GM19397 (cell line): ENCODE results near the gene ARRB1.

Source experiments
- ATAC-seq: cut with Tn5 transposase; IDR thresholded peaks from one replicate; pipeline ENCODE4 v1.9.1; 2021; ENCODE audit warnings: mild to moderate bottlenecking, moderate library complexity; ENCODE audit not compliant: unreplicated experiment

ARRB1 gene

DNA sequence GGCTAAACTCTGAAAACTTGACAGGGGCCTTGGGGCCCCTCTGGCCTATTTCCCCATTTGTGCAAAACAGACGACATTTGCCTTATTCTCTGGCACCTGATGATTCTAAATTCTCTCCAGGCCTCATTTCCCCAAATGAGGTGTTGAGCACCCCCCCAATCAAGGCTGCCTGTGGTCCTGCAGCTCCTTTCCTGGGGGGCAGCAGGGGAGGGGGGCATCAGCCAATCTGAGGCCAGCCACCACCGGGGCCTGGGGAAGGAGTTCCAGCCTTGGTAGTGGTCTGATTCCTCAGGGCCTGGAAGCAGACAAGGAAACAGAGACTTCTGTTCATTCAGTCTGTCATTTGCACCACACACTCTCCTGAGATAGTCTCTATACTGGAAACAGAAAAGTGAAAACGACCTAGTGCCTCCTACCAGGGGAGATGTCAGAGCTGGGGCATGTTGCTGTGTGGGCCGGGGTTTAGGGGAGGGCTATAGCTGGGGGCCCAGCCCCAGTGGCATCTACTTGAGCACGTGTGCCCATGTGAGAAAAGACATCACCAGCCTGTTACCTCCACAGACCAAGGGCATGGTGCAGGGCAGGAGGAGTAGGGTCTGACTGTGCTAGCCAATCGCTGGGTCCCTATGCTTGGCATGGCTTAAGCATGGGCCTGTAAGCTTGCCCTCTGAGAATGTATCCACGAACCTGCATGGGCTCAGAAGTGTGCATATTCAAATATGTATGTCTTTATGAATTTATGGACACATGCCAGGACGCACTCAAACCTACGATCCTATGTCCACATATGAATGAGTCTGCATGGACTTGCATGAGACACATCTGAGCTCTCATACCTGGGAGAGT lies 112.6 kb downstream of the ARRB1 start:
- ATAC-seq = no peak

DNA sequence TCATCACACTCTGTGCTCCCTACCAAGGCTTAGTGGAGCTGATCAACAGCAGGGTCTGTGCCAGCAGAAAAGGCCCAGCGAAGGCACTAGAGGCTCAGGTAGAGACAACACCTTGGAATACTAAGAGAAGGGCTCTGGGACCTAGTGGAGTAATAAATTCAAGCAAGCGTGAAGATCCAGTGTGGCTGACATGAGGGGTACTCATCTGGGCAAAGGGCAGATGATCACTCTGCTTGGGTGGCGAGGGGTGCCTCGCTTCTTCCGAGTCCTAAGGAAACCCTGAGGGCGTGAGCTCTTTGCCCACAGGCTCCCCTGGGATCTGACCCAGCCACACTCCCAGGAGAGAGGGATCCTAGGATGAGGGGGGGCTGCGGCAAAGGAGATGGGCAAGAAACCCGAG lies 114.4 kb downstream of the ARRB1 start:
- ATAC-seq = no peak

DNA sequence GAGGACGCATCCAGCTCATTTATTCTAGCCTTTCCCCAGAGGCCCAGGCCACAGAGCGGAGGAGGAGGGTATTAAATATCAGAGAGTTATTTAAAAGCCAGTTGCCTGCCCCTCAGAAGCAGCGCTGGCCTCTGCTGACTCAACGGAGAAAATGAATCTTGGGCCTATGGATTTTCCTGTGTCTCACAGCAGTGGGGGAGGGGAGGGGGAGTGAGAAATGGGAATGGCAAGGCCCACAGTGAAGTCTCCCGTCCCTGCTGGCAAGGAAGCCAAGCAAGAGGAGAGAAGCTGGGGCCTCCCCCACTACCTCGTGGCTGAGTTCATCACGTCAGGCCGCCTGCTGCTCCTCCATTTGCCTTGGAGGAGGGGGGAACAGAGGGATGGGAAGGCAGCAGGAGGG lies 115.4 kb downstream of the ARRB1 start:
- ATAC-seq = no peak

DNA sequence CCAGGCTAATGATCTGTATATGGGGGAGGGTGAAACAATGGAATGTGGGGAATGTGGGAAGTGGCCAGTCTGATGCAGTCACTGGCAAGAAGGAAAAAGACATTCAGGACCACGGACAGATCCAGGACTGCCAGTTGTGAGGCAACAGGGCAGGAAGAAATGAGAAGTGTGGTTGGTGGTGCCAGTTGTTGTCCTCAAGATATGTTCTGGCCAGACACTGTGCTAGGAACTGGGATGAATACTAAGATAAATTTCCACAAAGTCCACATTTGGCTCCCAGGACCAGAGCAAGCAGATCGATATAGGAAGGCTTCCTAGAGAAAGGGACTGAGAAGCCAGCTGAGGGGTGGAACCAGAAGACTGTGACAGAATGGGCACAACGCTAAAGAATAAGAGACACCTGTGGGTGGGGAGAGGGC lies 117.7 kb downstream of the ARRB1 start:
- no peak for ATAC-seq

DNA sequence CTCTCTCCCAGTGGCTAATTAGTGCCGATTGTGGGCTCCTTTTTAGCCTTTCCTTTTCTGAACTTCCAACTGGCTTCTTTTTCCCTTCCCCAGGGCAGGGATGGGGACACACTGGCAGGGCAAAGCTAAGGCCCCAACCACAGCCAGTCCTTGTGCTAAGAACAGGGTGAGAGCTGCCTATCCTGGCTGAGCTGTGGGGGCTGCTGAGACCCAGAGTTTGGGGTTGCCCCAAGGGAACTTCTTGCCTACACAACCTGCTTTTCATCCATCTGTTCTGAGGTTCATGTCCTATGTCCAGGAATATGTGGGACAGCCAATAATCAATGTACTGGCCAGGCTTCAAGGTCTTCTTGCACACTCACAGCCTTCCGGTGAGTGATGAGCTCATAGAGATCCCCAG lies 120.8 kb downstream of the ARRB1 start:
- ATAC-seq = no peak

DNA sequence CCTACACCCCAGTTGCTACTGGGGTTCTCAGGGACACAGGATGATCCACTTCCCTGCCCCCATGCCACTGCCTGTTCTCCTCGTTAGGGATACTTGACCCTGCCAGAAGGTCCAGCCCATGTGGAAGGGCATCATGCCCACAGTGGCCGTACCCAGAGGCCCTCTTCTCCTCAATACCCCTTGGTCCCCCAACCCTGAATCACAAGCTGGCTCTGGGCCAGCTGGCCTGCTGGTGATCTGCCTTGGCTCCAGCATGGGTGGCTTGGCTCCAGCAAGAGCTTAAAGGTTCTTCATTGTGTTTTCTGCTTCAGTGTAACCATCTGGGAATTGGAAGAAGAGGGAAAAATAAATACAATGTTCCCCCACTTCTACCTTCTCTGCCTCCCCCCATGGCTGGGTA lies 122.0 kb downstream of the ARRB1 start:
- ATAC-seq = no peak

DNA sequence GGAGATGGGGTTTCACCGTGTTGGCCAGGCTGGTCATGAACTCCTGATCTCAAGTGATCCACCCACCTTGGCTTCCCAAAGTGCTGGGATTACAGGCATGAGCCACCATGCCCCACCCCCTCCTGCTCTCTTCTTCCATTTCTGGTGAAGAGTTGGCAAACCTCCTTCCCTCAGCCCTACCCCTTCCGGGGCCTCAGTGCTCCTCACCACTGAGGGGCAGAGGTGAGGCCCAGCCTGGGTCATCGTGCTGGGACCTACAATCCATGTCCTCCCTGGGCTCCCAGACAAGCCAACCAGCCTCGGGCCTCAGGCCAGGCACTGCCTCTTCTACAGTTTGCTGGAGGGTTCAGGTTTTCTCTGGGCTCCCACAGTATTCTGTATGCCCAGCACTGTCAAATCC lies 125.7 kb downstream of the ARRB1 start:
- no peak for ATAC-seq

DNA sequence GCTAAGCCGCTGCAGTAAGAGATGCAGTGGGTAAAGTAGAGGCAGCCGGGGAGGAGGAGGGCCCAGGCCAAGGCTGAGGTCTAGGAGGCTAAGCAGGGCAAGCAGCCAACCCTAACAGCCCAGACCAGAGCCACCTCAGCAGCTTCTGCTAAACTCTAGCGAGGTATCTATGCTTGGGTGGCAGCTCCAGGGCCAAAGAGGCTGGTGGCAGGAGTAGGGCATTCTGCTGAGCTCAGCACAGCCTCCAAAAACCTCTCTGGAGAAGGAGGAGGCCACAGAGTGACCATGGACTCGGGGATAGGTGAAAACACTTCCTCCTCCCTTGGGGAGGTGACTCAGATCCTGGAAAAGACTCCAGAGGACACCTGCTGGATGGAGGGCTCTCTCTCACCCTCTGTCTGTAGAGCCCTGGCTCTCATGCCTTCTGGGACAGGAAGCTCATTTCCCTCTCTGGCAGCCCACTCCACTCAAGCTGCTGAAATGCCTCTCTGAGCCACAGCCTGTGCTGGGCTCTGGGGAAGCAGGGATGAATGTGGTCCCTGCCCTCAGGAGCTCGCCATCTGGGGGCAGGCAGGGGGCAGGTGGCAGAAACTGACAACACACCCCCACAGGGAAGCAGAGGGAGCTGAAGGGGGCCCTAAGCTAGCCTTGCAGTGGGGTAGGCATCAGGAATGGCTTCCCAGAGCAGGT lies 127.4 kb downstream of the ARRB1 start:
- no peak for ATAC-seq

DNA sequence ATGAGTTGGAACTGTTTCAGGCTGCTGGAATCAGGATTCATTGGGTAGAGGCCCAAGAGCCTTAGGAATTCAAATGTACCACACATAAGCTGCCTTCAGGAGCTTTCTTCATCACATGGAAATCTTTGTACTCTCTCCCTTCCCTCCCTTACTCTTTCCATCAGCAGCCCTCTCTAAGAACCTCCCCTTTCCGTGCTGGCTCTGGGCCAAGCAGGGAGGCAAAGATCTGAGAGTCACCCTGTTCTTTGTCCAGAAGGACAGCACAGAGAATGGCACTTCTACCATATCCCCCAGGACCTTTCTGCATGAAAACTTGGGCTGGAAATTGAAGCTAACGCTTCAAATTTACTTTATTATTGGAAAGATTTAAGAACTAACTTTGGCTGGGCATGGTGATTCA lies 131.6 kb downstream of the ARRB1 start:
- no peak for ATAC-seq

DNA sequence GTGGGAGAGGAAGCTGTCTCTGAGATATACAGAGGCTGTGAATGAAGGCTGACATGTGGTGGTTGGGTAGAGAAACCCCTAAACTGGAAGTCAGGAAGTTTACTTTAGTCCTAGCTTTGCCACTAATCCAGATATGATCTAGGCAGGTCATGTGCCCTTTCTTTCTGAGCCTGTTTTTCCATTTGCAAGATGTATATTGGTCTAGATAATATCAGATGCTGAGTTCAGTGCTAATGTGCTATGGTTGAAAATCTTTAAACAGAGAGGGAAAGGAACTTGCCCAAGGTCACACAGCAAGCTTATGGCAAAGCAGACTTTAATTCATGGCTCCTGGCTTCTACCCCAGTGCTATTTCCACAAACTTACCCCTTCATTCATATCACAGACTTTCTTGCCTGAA lies 136.6 kb downstream of the ARRB1 start:
- no peak for ATAC-seq

DNA sequence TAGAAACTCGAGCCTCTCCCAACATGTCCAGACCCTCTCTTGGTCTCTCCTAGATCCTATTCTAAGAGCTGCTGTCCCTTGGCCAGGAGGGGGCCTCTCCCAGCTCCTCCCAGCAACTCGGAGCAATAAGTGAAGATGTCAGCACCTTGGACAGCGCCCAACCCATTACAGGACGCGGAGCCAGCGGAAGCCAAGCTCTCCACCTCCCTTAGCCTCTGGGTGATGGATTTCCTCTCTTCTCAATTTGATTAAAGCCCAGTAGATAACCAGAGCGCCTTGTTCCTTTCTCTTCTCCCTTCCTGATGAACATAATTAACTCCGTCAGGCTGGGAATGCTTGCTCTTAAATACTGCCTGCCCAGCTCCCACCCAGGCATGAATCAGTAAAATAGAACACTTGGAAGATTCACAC lies 137.0 kb downstream of the ARRB1 start:
- no peak for ATAC-seq
